Sigmoid colon (tissue), 7 donors: Measurements from ENCODE around the gene BRSK1. TPM values are rescaled to one million over a fixed set of nuclear protein-coding genes. Genes with fewer than 3 reads are reported as not detected.

Experiments
- DNase-seq: peaks from one replicate; pipeline ENCODE4 v3.0.0-alpha.2; 2019
- H3K27ac ChIP-seq, 4 donors: fragments of 200-600 bp; sonication (generic); one replicate each; pipeline ENCODE4 v1.5.1; 2016 to 2019; ENCODE audit warnings: mild to moderate bottlenecking in 1 of 4
- H3K27me3 ChIP-seq, 3 donors: fragments of 200-600 bp; sonication (generic); one replicate each; pipeline ENCODE4 v1.5.1; 2019; ENCODE audit warnings: mild to moderate bottlenecking in 1 of 3
- H3K36me3 ChIP-seq, 4 donors: fragments of 200-600 bp; sonication (generic); one replicate each; pipeline ENCODE4 v1.5.1; 2016 to 2019
- H3K4me1 ChIP-seq, 4 donors: fragments of 200-600 bp; sonication (generic); one replicate each; pipeline ENCODE4 v1.5.1; 2017 to 2019
- H3K4me3 ChIP-seq, 4 donors: fragments of 200-600 bp; sonication (generic); one replicate each; pipeline ENCODE4 v1.5.1; 2017 to 2019; ENCODE audit warnings: mild to moderate bottlenecking in 2 of 4, moderate library complexity in 1 of 4
- H3K9me3 ChIP-seq, 4 donors: fragments of 200-600 bp in 3 of 4; sonication (generic) in 3 of 4; one replicate each; pipeline versions ENCODE4 v1.5.1 to v1.6.1; 2013 to 2019
- CTCF ChIP-seq, 4 experiments: fragments of 450-650 bp in 3 of 4; fragments of 200-600 bp in 1 of 4; IDR thresholded peaks; one replicate each; pipeline ENCODE4 v1.5.1; 2016 to 2019; ENCODE audit warnings: antibody characterized with exemption in 4 of 4, mild to moderate bottlenecking in 3 of 4, moderate library complexity in 2 of 4
- EP300 ChIP-seq, 4 donors: sonication (generic); formaldehyde crosslinking; IDR thresholded peaks; one replicate each; pipeline ENCODE4 v1.6.1; 2017; ENCODE audit warnings: antibody characterized with exemption in 4 of 4
- POLR2A ChIP-seq, 2 donors: fragments of 450-650 bp; IDR thresholded peaks; one replicate each; pipeline ENCODE4 v1.6.1; 2016; ENCODE audit warnings: antibody characterized with exemption in 2 of 2, mild to moderate bottlenecking in 2 of 2, moderate library complexity in 2 of 2
- POLR2AphosphoS5 ChIP-seq, 4 donors: sonication (generic); formaldehyde crosslinking; IDR thresholded peaks; one replicate each; pipeline ENCODE4 v1.6.1; 2017; ENCODE audit warnings: antibody characterized with exemption in 4 of 4
- WGBS, 2 donors: extraction: QIAGEN DNeasy Blood & Tissue Kit; methylation state at CpG; one replicate each; pipeline ENCODE4 v1.1.7; 2013; 5-methylcytosine and 5-hydroxymethylcytosine counted together
- intact Hi-C: fragments of 100-400 bp; cut with DNase I; formaldehyde crosslinking; loops from one replicate; pipeline ENCODE4 v1.15.1; 2023
- polyA plus RNA-seq, 3 donors: library from polyadenylated mRNA; stranded (reverse); fragments of 200-250 nt; gene quantifications; one replicate each; pipeline ENCODE4 v1.2.3, GENCODE V29; 2013
- total RNA-seq, 4 donors: library from RNA; depleted of rRNA; stranded (reverse); fragments of >200 nt; gene quantifications; one replicate each; pipeline ENCODE4 v1.1.0, GENCODE V29; 2016
- donor health status: healthy with polysubstance abuse.
- donor health status: Bipolar disorder and iron deficiency.
- donor health status: healthy.

BRSK1 gene
- total and polyA plus RNA-seq, 7 donors = 2.9 to 20.6 (median 6.0) TPM; not detected in 1

GRCh38 chr19:55261671-55262126 is 22.1 kb upstream of the BRSK1 start:
- no peak for DNase-seq
- Histone ChIP-seq H3K4me3 (no peak overlapping the region), H3K27ac (no peak overlapping the region), H3K36me3 (peaks cover 0 to 20% (median 0%) of the 10 kb centered on the region in 4 donors), H3K9me3 (no peaks in the 10 kb centered on the region), H3K4me1 (peaks cover 4 to 24% (median 20%) of the 10 kb centered on the region in 4 donors), H3K27me3 (no peaks in the 10 kb centered on the region)
- intact Hi-C loops = no loop called here
- no peak for TF ChIP-seq POLR2A (IDR thresholded peaks at IDR 0.05)
- no peak for TF ChIP-seq CTCF (IDR thresholded peaks at IDR 0.05)
- TF ChIP-seq POLR2AphosphoS5 (IDR thresholded peaks at IDR 0.05) = no peak
- no peak for TF ChIP-seq EP300 (IDR thresholded peaks at IDR 0.05)
- WGBS, 2 donors = 89 to 93% methylated on average over 13 of the region's 13 CpGs

GRCh38 chr19:55262359-55262758 is 21.4 kb upstream of the BRSK1 start:
- Histone ChIP-seq H3K9me3 (no peaks in the 10 kb centered on the region), H3K4me3 (no peak overlapping the region), H3K27me3 (no peaks in the 10 kb centered on the region), H3K36me3 (peaks cover 0 to 20% (median 0%) of the 10 kb centered on the region in 4 donors), H3K4me1 (peaks cover 4 to 18% (median 13%) of the 10 kb centered on the region in 4 donors), H3K27ac (no peak overlapping the region)
- no peak for TF ChIP-seq EP300 (IDR thresholded peaks at IDR 0.05)
- no peak for TF ChIP-seq POLR2A (IDR thresholded peaks at IDR 0.05)
- no peak for TF ChIP-seq CTCF (IDR thresholded peaks at IDR 0.05)
- TF ChIP-seq POLR2AphosphoS5 (IDR thresholded peaks at IDR 0.05) = no peak
- no peak for DNase-seq
- 96 to 98% methylated on average over 9 of the region's 9 CpGs for WGBS, 2 donors
- intact Hi-C loops = no loop called here

- Histone ChIP-seq H3K9me3 (no peaks in the 10 kb centered on the region), H3K36me3 (peaks cover 0 to 23% (median 0%) of the 10 kb centered on the region in 4 donors), H3K4me3 (no peak overlapping the region), H3K27ac (no peak overlapping the region), H3K4me1 (peaks cover 0 to 8% (median 7%) of the 10 kb centered on the region in 4 donors), H3K27me3 (no peaks in the 10 kb centered on the region)
- intact Hi-C loops = no loop called here
- DNase-seq = no peak
- WGBS, 2 donors = 89 to 92% methylated on average over 5 of the region's 5 CpGs
- TF ChIP-seq CTCF (IDR thresholded peaks at IDR 0.05) = no peak
- no peak for TF ChIP-seq POLR2A (IDR thresholded peaks at IDR 0.05)
- no peak for TF ChIP-seq EP300 (IDR thresholded peaks at IDR 0.05)
- TF ChIP-seq POLR2AphosphoS5 (IDR thresholded peaks at IDR 0.05) = no peak
These were observed 19.3 kb upstream of the BRSK1 start for GRCh38 chr19:55264531-55264930.

GRCh38 chr19:55265173-55265572 is 18.6 kb upstream of the BRSK1 start:
- H3K27ac ChIP-seq = no peak overlapping the region
- no peaks in the 10 kb centered on the region for H3K9me3 ChIP-seq
- no peak for TF ChIP-seq EP300 (IDR thresholded peaks at IDR 0.05)
- TF ChIP-seq POLR2AphosphoS5 (IDR thresholded peaks at IDR 0.05) = no peak
- TF ChIP-seq CTCF (IDR thresholded peaks at IDR 0.05) = no peak
- H3K4me3 ChIP-seq = no peak overlapping the region
- peaks cover 0 to 29% (median 0%) of the 10 kb centered on the region in 4 donors for H3K36me3 ChIP-seq
- intact Hi-C loops = no loop called here
- DNase-seq = no peak
- H3K27me3 ChIP-seq = no peaks in the 10 kb centered on the region
- WGBS, 2 donors = 90 to 94% methylated on average over 16 of the region's 16 CpGs
- H3K4me1 ChIP-seq = peaks cover 0 to 1% (median under 1%) of the 10 kb centered on the region in 4 donors
